DOHH2 (cell line): ENCODE results near the gene HOXA1.

Experiments used
- H3F3A ChIP-seq: fragments of 200-600 bp; sonication (generic), shearing (Covaris generic); 2 replicates; pipeline ENCODE4 v1.6.0; 2016; ENCODE audit warnings: antibody characterized with exemption, mild to moderate bottlenecking; ENCODE audit not compliant: control insufficient read depth, insufficient read depth
- H3K27ac ChIP-seq: fragments of 200-600 bp; sonication (generic); 2 replicates; pipeline ENCODE4 v1.5.1; 2014; ENCODE audit warnings: low read depth, mild to moderate bottlenecking, low read length, moderate library complexity
- H3K27me3 ChIP-seq: fragments of 200-600 bp; sonication (generic); 2 replicates; pipeline ENCODE4 v1.6.1; 2014; ENCODE audit warnings: mild to moderate bottlenecking, low read length, mixed read lengths; ENCODE audit not compliant: control insufficient read depth
- H3K36me3 ChIP-seq: fragments of 200-600 bp; sonication (generic); 2 replicates; pipeline ENCODE4 v1.6.1; 2014; ENCODE audit warnings: mild to moderate bottlenecking, low read length, moderate library complexity, mixed read lengths; ENCODE audit not compliant: control insufficient read depth
- H3K4me1 ChIP-seq: fragments of 200-600 bp; sonication (generic); 2 replicates; pipeline ENCODE4 v1.6.1; 2014; ENCODE audit warnings: mild to moderate bottlenecking, low read length, mixed read lengths; ENCODE audit not compliant: control insufficient read depth
- H3K4me2 ChIP-seq: fragments of 200-600 bp; sonication (generic); 2 replicates; pipeline ENCODE4 v1.6.0; 2014; ENCODE audit warnings: mild to moderate bottlenecking, low read length, moderate library complexity
- H3K4me3 ChIP-seq: fragments of 200-600 bp; sonication (generic); 2 replicates; pipeline ENCODE4 v1.5.1; 2014; ENCODE audit warnings: mild to moderate bottlenecking, low read length, mixed read lengths
- H3K79me2 ChIP-seq: fragments of 200-600 bp; sonication (generic); 2 replicates; pipeline ENCODE4 v1.6.1; 2014; ENCODE audit warnings: mild to moderate bottlenecking, low read length, mixed read lengths; ENCODE audit not compliant: control insufficient read depth
- H3K9me2 ChIP-seq: fragments of 200-600 bp; sonication (generic); replicated peaks from 2 replicates; pipeline ENCODE4 v1.6.1; 2014; ENCODE audit warnings: mild to moderate bottlenecking, low read length, mixed read lengths; ENCODE audit not compliant: control insufficient read depth
- H3K9me3 ChIP-seq: fragments of 200-600 bp; sonication (generic); 2 replicates; pipeline ENCODE4 v1.6.1; 2014; ENCODE audit warnings: antibody characterized with exemption, low read length, mixed read lengths; ENCODE audit not compliant: control insufficient read depth, insufficient read depth
- H4K20me1 ChIP-seq: fragments of 200-600 bp; sonication (generic); 2 replicates; pipeline ENCODE4 v1.6.0; 2014; ENCODE audit warnings: low read depth, mild to moderate bottlenecking, antibody characterized with exemption, low read length, moderate library complexity; ENCODE audit not compliant: control insufficient read depth, insufficient read depth
- CTCF ChIP-seq: fragments of 200-600 bp; sonication (generic); IDR thresholded peaks from one replicate; pipeline ENCODE4 v1.5.1; 2014; ENCODE audit warnings: antibody characterized with exemption, mild to moderate bottlenecking, low read depth, low read length; ENCODE audit not compliant: poor library complexity, severe bottlenecking
- EZH2phosphoT487 ChIP-seq: fragments of 200-600 bp; sonication (generic); IDR thresholded peaks from 2 replicates; pipeline ENCODE4 v1.6.1; 2017; ENCODE audit warnings: borderline replicate concordance, mild to moderate bottlenecking, antibody characterized with exemption, low read length, moderate library complexity, mixed read lengths

HOXA1 gene

DNA sequence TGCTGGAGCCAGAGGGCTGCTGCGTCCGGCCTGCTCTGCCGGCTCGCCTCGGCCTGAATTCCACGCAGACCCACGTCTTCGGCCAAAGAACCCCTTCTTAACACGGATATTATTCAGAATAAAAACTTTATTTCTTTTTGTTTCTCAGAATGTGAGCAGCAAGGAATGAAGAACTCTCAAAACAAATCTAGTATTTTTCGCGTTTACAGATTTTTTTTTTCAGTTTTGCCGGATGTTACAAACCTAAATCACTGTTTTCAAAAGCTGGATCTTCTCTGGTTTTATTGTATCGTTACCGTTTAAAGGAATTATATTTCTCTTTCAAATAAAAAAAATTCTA lies 11.1 kb upstream of the HOXA1 start:
- H3K27me3 ChIP-seq: peaks cover 25% of the 10 kb centered on the region
- H3K9me3 ChIP-seq: no peaks in the 10 kb centered on the region

DNA sequence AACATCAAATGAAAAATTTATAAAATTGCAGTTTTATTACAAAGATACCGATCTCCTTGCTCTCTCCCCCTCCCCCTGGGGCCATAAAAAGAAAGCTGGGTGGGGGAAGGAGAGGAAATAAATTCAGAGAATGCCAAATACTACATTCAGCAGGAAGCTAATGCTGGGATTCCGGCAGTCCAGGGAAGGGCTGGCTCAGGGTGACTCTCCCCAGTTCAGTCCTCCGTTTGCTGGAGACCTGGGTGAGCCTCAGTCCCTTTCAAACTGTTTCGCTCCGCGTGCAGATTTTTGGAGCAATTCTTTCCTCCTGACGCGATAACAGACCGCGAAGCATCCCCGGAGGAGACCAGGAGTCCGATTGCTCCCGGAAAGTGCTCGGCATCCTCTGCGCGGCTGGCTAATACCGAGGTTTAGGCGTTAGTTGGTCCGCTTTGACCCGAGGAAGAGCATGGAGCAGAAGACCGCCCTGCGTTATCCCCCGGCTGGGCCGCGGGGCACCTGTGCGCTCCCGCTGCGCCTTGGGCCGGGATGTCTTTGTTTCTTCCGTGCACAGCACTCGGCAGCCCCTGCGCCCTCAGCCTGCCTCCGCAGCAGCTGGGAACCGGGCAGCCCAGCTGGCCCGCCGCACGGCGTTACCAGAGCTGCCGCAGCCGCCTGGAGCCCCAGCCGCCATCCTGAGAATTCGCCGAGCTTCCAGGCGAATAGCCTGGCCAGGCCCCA lies 10.5 kb upstream of the HOXA1 start:
- Histone ChIP-seq H3K4me1 (no peaks in the 10 kb centered on the region), H3F3A (0 out of 2 replicates have a peak, but pooled peaks cover 2% of the 10 kb centered on the region), H3K4me2 (no peak overlapping the region), H4K20me1 (no peaks in the 10 kb centered on the region), H3K79me2 (no peaks in the 10 kb centered on the region), H3K4me3 (no peak overlapping the region), H3K27me3 (peaks cover 28% of the 10 kb centered on the region), H3K27ac (no peak overlapping the region), H3K36me3 (no peaks in the 10 kb centered on the region), H3K9me3 (no peaks in the 10 kb centered on the region), H3K9me2 (no peaks in the 10 kb centered on the region)
- TF ChIP-seq EZH2phosphoT487: no peak
- no peak for TF ChIP-seq CTCF

More for the DNA sequence above, 11.1 kb upstream of the HOXA1 start:
- TF ChIP-seq EZH2phosphoT487 (no peak), CTCF (no peak)
- no peaks in the 10 kb centered on the region for H3K79me2 ChIP-seq
- no peak overlapping the region for H3K4me2 ChIP-seq
- H3K9me2 ChIP-seq: no peaks in the 10 kb centered on the region
- no peak overlapping the region for H3K27ac ChIP-seq
- H4K20me1 ChIP-seq: no peaks in the 10 kb centered on the region
- no peaks in the 10 kb centered on the region for H3K4me1 ChIP-seq
- no peaks in the 10 kb centered on the region for H3K36me3 ChIP-seq
- H3K4me3 ChIP-seq: no peak overlapping the region
- H3F3A ChIP-seq: 0 out of 2 replicates have a peak, but pooled peaks cover 2% of the 10 kb centered on the region

DNA sequence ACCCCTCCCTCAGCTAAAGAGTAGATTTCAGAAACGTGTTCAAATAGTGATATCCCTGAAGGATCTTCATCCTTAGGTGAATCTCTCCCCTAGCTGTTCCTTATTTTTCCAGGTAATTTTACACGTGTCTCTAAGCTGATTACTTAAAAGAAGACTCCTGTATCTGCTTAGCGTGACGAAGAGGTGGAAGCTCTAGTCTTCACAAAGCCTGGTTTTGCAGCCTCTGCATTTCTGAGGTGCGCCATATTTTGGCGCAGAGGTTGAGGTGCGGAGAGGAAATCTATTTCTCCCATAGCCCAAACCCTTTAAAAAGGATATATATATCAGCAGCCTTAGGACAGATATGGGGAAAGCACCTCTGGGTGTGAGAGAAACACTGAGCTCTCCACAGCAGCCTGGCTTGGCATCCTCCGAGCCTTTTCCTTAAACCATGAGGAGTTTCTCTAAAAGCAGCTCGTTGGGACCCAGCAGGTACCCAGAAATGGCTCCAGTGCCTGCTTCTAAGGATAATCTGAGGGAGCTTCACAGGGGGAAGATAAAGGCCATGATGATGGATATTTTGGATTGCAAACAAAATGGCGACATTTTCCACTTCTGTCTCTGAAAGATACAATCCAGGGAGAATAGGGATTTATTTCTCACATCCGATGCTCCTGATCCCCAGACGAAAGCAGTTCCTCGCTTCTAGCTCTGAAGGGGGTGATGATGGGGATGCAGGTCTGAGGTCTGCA lies 9.7 kb upstream of the HOXA1 start:
- Histone ChIP-seq H3K36me3 (no peaks in the 10 kb centered on the region), H3K4me2 (no peak overlapping the region), H3K9me2 (no peaks in the 10 kb centered on the region), H3K4me1 (no peaks in the 10 kb centered on the region), H3K4me3 (no peak overlapping the region), H3K27me3 (peaks cover 28% of the 10 kb centered on the region), H3K27ac (no peak overlapping the region), H4K20me1 (no peaks in the 10 kb centered on the region), H3K79me2 (no peaks in the 10 kb centered on the region), H3F3A (0 out of 2 replicates have a peak, but pooled peaks cover 2% of the 10 kb centered on the region), H3K9me3 (no peaks in the 10 kb centered on the region)
- TF ChIP-seq CTCF (no peak), EZH2phosphoT487 (no peak)
